HG03103 (cell line): ENCODE measurements around the gene TFAP2A.

Experiments used
- ATAC-seq: cut with Tn5 transposase; IDR thresholded peaks from one replicate; pipeline ENCODE4 v1.9.1; 2021; ENCODE audit warnings: low read depth; ENCODE audit not compliant: unreplicated experiment

TFAP2A gene

GRCh38 chr6:10426781-10427279, 12.0 kb upstream of the TFAP2A start:
- no peak for ATAC-seq

- peak; percentile 61 for ATAC-seq
Measured at GRCh38 chr6:10425975-10426780, 11.3 kb upstream of the TFAP2A start.

- ATAC-seq: no peak
Measured at GRCh38 chr6:10425176-10425974, 10.5 kb upstream of the TFAP2A start.

- no peak for ATAC-seq
Measured at GRCh38 chr6:10424040-10424439, 9.2 kb upstream of the TFAP2A start.

GRCh38 chr6:10422737-10423034, 7.8 kb upstream of the TFAP2A start:
- ATAC-seq: no peak

- ATAC-seq: no peak
Measured at GRCh38 chr6:10421921-10422736, 7.3 kb upstream of the TFAP2A start.

GRCh38 chr6:10421158-10421920, 6.5 kb upstream of the TFAP2A start:
- ATAC-seq: no peak

GRCh38 chr6:10420546-10421157, 5.8 kb upstream of the TFAP2A start:
- ATAC-seq: no peak

GRCh38 chr6:10419749-10420545, 5.1 kb upstream of the TFAP2A start:
- ATAC-seq: no peak

- no peak for ATAC-seq
Measured at GRCh38 chr6:10418862-10419748, 4.2 kb upstream of the TFAP2A start.

- ATAC-seq: no peak
Measured at GRCh38 chr6:10418361-10418861, 3.5 kb upstream of the TFAP2A start.

- ATAC-seq: no peak
Measured at GRCh38 chr6:10417681-10418104, 2.8 kb upstream of the TFAP2A start.

- no peak for ATAC-seq
Measured at GRCh38 chr6:10416863-10417641, 2.2 kb upstream of the TFAP2A start.

- ATAC-seq: no peak
Measured at GRCh38 chr6:10416516-10416862, 1.6 kb upstream of the TFAP2A start.

- ATAC-seq: no peak
Measured at GRCh38 chr6:10415617-10416480, 975 bp upstream of the TFAP2A start.
